Measurements from ENCODE around the gene TCP11L2. TPM values are rescaled to one million over a fixed set of nuclear protein-coding genes. Genes with fewer than 3 reads are reported as not detected.

TCP11L2 gene
- total RNA-seq, 1 donor from 2014 or later = 7.8 TPM

GRCh38 chr12:106289196-106289681 lies 13.3 kb upstream of the TCP11L2 start:
- H4K20me1 ChIP-seq (ENCODE audit: low read depth) = no peaks in the 10 kb centered on the region
- Mint-ChIP-seq H3K27ac (no peak overlapping the region), H3K36me3 (no peaks in the 10 kb centered on the region), H3K4me1 (peaks cover 8% of the 10 kb centered on the region), H3K4me3 (no peak overlapping the region), H3K27me3 (ENCODE audit: insufficient read depth, low read depth) (peaks cover 2% of the 10 kb centered on the region), H3K9me3 (no peaks in the 10 kb centered on the region)
- no peaks in the 10 kb centered on the region for H3K4me1 ChIP-seq
- H3K9me3 ChIP-seq (ENCODE audit: low read depth) = no peaks in the 10 kb centered on the region
- no peaks in the 10 kb centered on the region for H3K79me2 ChIP-seq (ENCODE audit: low read depth)
- H3K4me3 ChIP-seq = no peak overlapping the region
- H3K4me2 ChIP-seq = no peak overlapping the region
- H3K27ac ChIP-seq = no peak overlapping the region
- no peaks in the 10 kb centered on the region for H3K27me3 ChIP-seq
- H3F3A ChIP-seq (ENCODE audit: low read depth) = no peaks in the 10 kb centered on the region
- TF ChIP-seq EZH2 (IDR thresholded peaks at IDR 0.05) (no peak), EZH2phosphoT487 (IDR thresholded peaks at IDR 0.05) (no peak), CTCF (IDR thresholded peaks at IDR 0.05) (no peak)
- H3K36me3 ChIP-seq = no peaks in the 10 kb centered on the region
- no peak for DNase-seq (ENCODE audit: low spot score)
- H2AFZ ChIP-seq (replicated peaks) = no peak overlapping the region
- H3K9ac ChIP-seq = no peak overlapping the region

- Histone ChIP-seq H3K9ac (no peak overlapping the region), H3K27ac (no peak overlapping the region), H2AFZ (replicated peaks) (no peak overlapping the region), H3K79me2 (ENCODE audit: low read depth) (no peaks in the 10 kb centered on the region), H3K9me3 (ENCODE audit: low read depth) (no peaks in the 10 kb centered on the region), H3F3A (ENCODE audit: low read depth) (no peaks in the 10 kb centered on the region), H4K20me1 (ENCODE audit: low read depth) (no peaks in the 10 kb centered on the region), H3K4me2 (no peak overlapping the region), H3K27me3 (no peaks in the 10 kb centered on the region), H3K4me3 (no peak overlapping the region), H3K4me1 (no peaks in the 10 kb centered on the region), H3K36me3 (no peaks in the 10 kb centered on the region)
- Mint-ChIP-seq H3K27me3 (ENCODE audit: insufficient read depth, low read depth) (peaks cover 2% of the 10 kb centered on the region), H3K27ac (no peak overlapping the region), H3K36me3 (no peaks in the 10 kb centered on the region), H3K4me1 (peaks cover 2% of the 10 kb centered on the region), H3K9me3 (no peaks in the 10 kb centered on the region), H3K4me3 (no peak overlapping the region)
- DNase-seq (ENCODE audit: low spot score) = no peak
- TF ChIP-seq CTCF (IDR thresholded peaks at IDR 0.05) (no peak), EZH2phosphoT487 (IDR thresholded peaks at IDR 0.05) (no peak), EZH2 (IDR thresholded peaks at IDR 0.05) (no peak)
Observed at GRCh38 chr12:106290666-106291065, 11.9 kb upstream of the TCP11L2 start.

- Mint-ChIP-seq H3K27ac (no peak overlapping the region), H3K27me3 (ENCODE audit: insufficient read depth, low read depth) (peaks cover 2% of the 10 kb centered on the region), H3K4me3 (no peak overlapping the region), H3K4me1 (no peaks in the 10 kb centered on the region), H3K9me3 (no peaks in the 10 kb centered on the region), H3K36me3 (no peaks in the 10 kb centered on the region)
- H3K9ac ChIP-seq = no peak overlapping the region
- H3F3A ChIP-seq (ENCODE audit: low read depth) = no peaks in the 10 kb centered on the region
- no peak overlapping the region for H3K4me2 ChIP-seq
- H4K20me1 ChIP-seq (ENCODE audit: low read depth) = no peaks in the 10 kb centered on the region
- H3K4me1 ChIP-seq = no peaks in the 10 kb centered on the region
- no peak overlapping the region for H3K27ac ChIP-seq
- TF ChIP-seq EZH2phosphoT487 (IDR thresholded peaks at IDR 0.05) (no peak), EZH2 (IDR thresholded peaks at IDR 0.05) (no peak), CTCF (IDR thresholded peaks at IDR 0.05) (no peak)
- no peaks in the 10 kb centered on the region for H3K27me3 ChIP-seq
- no peaks in the 10 kb centered on the region for H3K79me2 ChIP-seq (ENCODE audit: low read depth)
- no peak for DNase-seq (ENCODE audit: low spot score)
- no peak overlapping the region for H3K4me3 ChIP-seq
- no peaks in the 10 kb centered on the region for H3K36me3 ChIP-seq
- no peak overlapping the region for H2AFZ ChIP-seq (replicated peaks)
- H3K9me3 ChIP-seq (ENCODE audit: low read depth) = no peaks in the 10 kb centered on the region
Observed at GRCh38 chr12:106291342-106291741, 11.2 kb upstream of the TCP11L2 start.

Data from neural progenitor cell (in vitro differentiated cells).